Astrocyte (in vitro differentiated cells and primary cell): Measurements from ENCODE around the gene NPIPA2. TPM values are rescaled to one million over a fixed set of nuclear protein-coding genes. Genes with fewer than 3 reads are reported as not detected.
"Not testable (repeated sequence)": the region's sequence is repeated elsewhere in the genome, so short reads cannot be mapped to it uniquely, and the experiment has no call there.

Source experiments
- DNase-seq: peaks from one replicate; pipeline ENCODE4 v3.0.0-alpha.2; 2010; ENCODE audit warnings: low read depth
- FAIRE-seq: peaks from 2 replicates; lab custom pipeline; 2011; peaks lifted over from hg19 to GRCh38; lab: Jason Lieb, UNC
- H2AFZ ChIP-seq: 2 replicates; pipeline ENCODE4 v1.6.0; 2012; ENCODE audit warnings: low read depth, low read length, inconsistent platforms
- H3K27ac ChIP-seq: 2 replicates; pipeline ENCODE4 v1.5.1; 2011; ENCODE audit warnings: low read depth, low read length, inconsistent platforms
- H3K27me3 ChIP-seq: 2 replicates; pipeline ENCODE4 v1.6.0; 2011; ENCODE audit warnings: low read length, inconsistent platforms; ENCODE audit not compliant: insufficient read depth
- H3K36me3 ChIP-seq: 2 replicates; pipeline ENCODE4 v1.5.1; 2011; ENCODE audit warnings: low read length, inconsistent platforms; ENCODE audit not compliant: insufficient read depth
- H3K4me1 ChIP-seq: 2 replicates; pipeline ENCODE4 v1.5.1; 2011; ENCODE audit warnings: low read length, inconsistent platforms; ENCODE audit not compliant: insufficient read depth
- H3K4me2 ChIP-seq: 2 replicates; pipeline ENCODE4 v1.6.0; 2012; ENCODE audit warnings: low read length, inconsistent platforms
- H3K4me3 ChIP-seq: 2 replicates; pipeline ENCODE4 v1.5.1; 2011; ENCODE audit warnings: low read depth, mild to moderate bottlenecking, low read length, inconsistent platforms; ENCODE audit not compliant: insufficient read depth
- H3K79me2 ChIP-seq: 2 replicates; pipeline ENCODE4 v1.6.0; 2012; ENCODE audit warnings: mild to moderate bottlenecking, low read length, inconsistent platforms; ENCODE audit not compliant: insufficient read depth
- H3K9ac ChIP-seq: 2 replicates; pipeline ENCODE4 v1.6.0; 2012; ENCODE audit warnings: mild to moderate bottlenecking, low read length, inconsistent platforms
- H3K9me3 ChIP-seq: 2 replicates; pipeline ENCODE4 v1.5.1; 2012; ENCODE audit warnings: low read depth, mild to moderate bottlenecking, low read length, inconsistent platforms; ENCODE audit not compliant: insufficient read depth
- H4K20me1 ChIP-seq: 2 replicates; pipeline ENCODE4 v1.6.0; 2012; ENCODE audit warnings: low read length, inconsistent platforms; ENCODE audit not compliant: insufficient read depth
- H3K27ac Mint-ChIP-seq: one replicate; pipeline ENCODE4 v1.8.0; 2021; ENCODE audit warnings: mild to moderate bottlenecking, mixed read lengths; ENCODE audit not compliant: unreplicated experiment
- H3K27me3 Mint-ChIP-seq: one replicate; pipeline ENCODE4 v1.8.0; 2021; ENCODE audit warnings: low read depth, mixed read lengths; ENCODE audit not compliant: unreplicated experiment
- H3K36me3 Mint-ChIP-seq: one replicate; pipeline ENCODE4 v1.8.0; 2021; ENCODE audit warnings: low read depth, mixed read lengths; ENCODE audit not compliant: unreplicated experiment
- H3K4me1 Mint-ChIP-seq: one replicate; pipeline ENCODE4 v1.8.0; 2021; ENCODE audit warnings: low read depth, mixed read lengths; ENCODE audit not compliant: unreplicated experiment
- H3K4me3 Mint-ChIP-seq: one replicate; pipeline ENCODE4 v1.8.0; 2021; ENCODE audit warnings: mild to moderate bottlenecking, moderate library complexity, mixed read lengths; ENCODE audit not compliant: unreplicated experiment
- H3K9me3 Mint-ChIP-seq: one replicate; pipeline ENCODE4 v1.8.0; 2021; ENCODE audit warnings: mild to moderate bottlenecking, mixed read lengths; ENCODE audit not compliant: unreplicated experiment
- total RNA-seq: library from RNA; stranded (reverse); gene quantifications from 2 replicates; pipeline ENCODE4 v1.2.1, GENCODE V29; 2021

Gene NPIPA2
- total RNA-seq, 1 donor from 2014 or later, result 1.1 TPM

DNA sequence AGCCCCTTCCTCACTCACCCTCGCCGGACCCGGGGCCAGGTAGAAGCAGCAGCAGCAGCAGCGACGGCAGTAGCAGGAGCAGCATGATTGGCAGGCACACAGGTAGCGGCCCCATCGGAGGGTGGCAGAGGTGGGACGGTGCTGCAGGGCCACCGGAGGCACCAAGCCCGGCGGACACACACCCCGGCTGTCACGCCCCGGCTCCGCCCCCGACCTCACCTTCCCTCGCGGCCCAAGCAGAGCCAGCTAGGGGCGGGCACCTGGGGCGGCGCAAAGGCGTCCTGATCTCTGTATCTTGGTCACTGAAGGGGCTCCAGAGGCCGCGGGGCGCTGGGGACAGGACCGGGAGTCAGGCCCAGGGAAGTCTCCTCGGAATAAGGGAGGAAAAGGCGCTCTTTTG is 9.1 kb upstream of the NPIPA2 start:
- H3K4me1 Mint-ChIP-seq, H2AFZ ChIP-seq, H3K9me3 Mint-ChIP-seq, H3K4me1 ChIP-seq, H3K4me3 ChIP-seq, FAIRE-seq, H3K9me3 ChIP-seq, H3K79me2 ChIP-seq, H3K27ac Mint-ChIP-seq, H3K27me3 ChIP-seq, H3K4me3 Mint-ChIP-seq, H3K36me3 Mint-ChIP-seq, H3K27me3 Mint-ChIP-seq, H3K9ac ChIP-seq, H3K27ac ChIP-seq, H3K36me3 ChIP-seq, H4K20me1 ChIP-seq, DNase-seq, H3K4me2 ChIP-seq: not testable (repeated sequence)

DNA sequence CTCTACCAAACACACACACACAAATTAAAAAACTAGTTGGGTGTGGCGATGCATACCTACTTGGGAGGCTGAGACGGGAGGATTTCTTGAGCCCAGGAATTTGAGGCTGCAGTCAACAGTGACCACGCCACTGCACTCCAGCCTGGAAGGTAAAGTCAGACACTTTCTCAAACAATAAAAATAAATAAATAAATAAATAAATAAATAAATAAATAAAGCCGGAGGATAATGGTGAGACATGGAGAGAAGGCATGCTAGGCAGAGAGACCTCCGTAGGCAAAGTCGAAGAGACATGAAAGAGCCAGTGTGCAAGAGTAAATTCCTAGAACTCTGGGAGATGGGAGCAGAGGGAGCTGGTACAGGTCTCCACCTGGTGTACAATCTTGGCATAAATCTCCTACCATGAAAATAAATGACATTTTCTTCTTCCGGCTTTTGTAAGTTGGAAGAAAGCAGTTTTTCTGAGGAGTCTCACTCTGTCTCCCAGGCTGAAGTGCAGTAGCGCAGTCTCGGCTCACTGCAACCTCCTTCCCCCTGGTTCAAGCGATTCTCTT is 1.4 kb upstream of the NPIPA2 start:
- not testable (repeated sequence) for H3K4me2 ChIP-seq, DNase-seq, H3K27me3 Mint-ChIP-seq, H3K4me1 Mint-ChIP-seq, H3K27ac ChIP-seq, H3K36me3 ChIP-seq, H3K9me3 Mint-ChIP-seq, H3K4me3 Mint-ChIP-seq, H4K20me1 ChIP-seq, H3K79me2 ChIP-seq, H3K27me3 ChIP-seq, H3K27ac Mint-ChIP-seq, H3K4me3 ChIP-seq, H2AFZ ChIP-seq, H3K36me3 Mint-ChIP-seq, H3K9ac ChIP-seq, H3K4me1 ChIP-seq, FAIRE-seq, H3K9me3 ChIP-seq

DNA sequence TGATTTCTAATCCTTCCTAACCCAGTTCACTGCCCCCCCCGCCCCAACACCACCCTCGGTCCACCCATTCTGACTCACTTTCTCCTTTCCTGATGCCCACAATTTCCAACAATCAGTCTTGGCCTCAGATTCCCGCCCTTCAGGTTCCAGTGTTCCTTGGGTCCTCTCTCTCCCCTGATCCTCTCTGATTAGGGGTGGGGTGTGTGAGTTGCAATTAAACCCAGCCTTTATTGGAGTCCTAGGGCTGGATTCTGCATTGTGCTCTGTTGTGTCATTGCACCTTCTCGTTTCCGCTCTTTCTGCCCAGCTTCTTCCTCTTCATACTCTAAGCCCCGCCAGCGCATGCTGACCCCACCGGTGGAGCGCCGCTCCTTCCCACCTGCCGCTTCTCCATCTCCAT is 539 bp upstream of the NPIPA2 start:
- H3K27me3 ChIP-seq, H3K4me2 ChIP-seq, FAIRE-seq, H4K20me1 ChIP-seq, H3K4me1 Mint-ChIP-seq, DNase-seq, H3K27ac ChIP-seq, H3K4me3 ChIP-seq, H3K9me3 ChIP-seq, H3K79me2 ChIP-seq, H3K4me3 Mint-ChIP-seq, H3K36me3 ChIP-seq, H3K4me1 ChIP-seq, H3K27me3 Mint-ChIP-seq, H3K9ac ChIP-seq, H3K27ac Mint-ChIP-seq, H3K9me3 Mint-ChIP-seq, H2AFZ ChIP-seq, H3K36me3 Mint-ChIP-seq: not testable (repeated sequence)

DNA sequence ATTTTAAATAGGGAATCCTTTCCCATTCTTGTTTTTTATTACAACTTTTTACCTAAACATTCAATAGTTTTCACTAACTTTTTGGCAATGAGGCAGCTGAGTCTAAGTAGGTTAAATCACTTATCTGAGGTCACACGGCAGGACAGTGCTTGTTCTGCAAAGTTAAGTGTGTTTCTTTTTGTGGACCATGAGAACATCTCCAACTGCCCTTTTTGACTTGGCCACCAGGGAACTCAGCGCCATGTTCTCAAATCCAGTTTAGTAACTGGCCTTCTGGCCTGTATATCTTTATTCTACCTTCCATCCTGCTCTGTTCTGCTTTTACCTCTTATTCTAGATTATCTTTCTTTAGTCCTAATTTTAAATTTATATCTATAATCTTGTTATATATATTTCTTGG is 31.3 kb downstream of the NPIPA2 start:
- H3K4me3 ChIP-seq, H3K9me3 ChIP-seq, H3K27ac Mint-ChIP-seq, FAIRE-seq, H3K4me2 ChIP-seq, H3K4me1 ChIP-seq, H3K27me3 Mint-ChIP-seq, H3K4me1 Mint-ChIP-seq, H2AFZ ChIP-seq, H3K79me2 ChIP-seq, H3K27ac ChIP-seq, H3K4me3 Mint-ChIP-seq, H3K27me3 ChIP-seq, H3K36me3 Mint-ChIP-seq, H3K36me3 ChIP-seq, H3K9me3 Mint-ChIP-seq, H4K20me1 ChIP-seq, DNase-seq, H3K9ac ChIP-seq: not testable (repeated sequence)

DNA sequence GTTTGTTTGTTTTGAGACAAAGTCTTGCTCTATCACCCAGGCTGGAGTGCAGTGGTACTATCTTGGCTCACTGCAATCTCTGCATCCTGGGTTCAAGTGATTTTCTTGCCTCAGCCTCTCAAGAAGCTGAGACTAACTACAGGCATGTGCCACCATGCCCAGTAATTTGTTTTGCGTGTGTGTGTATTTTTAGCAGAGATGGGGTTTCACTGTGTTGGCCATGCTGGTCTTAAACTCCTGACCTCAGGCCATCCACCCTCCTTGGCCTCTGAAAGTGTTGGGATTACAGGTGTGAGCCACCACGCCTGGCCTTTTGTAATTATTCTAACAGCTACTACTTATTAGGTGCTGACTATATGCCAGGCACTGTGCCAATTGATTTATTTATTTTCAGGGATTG is 33.3 kb downstream of the NPIPA2 start:
- H3K4me3 ChIP-seq, H2AFZ ChIP-seq, FAIRE-seq, H3K79me2 ChIP-seq, H3K4me2 ChIP-seq, H3K4me1 ChIP-seq, H3K36me3 ChIP-seq, H3K4me1 Mint-ChIP-seq, H3K9me3 Mint-ChIP-seq, DNase-seq, H3K36me3 Mint-ChIP-seq, H4K20me1 ChIP-seq, H3K27ac Mint-ChIP-seq, H3K27me3 ChIP-seq, H3K27ac ChIP-seq, H3K9ac ChIP-seq, H3K4me3 Mint-ChIP-seq, H3K9me3 ChIP-seq, H3K27me3 Mint-ChIP-seq: not testable (repeated sequence)

DNA sequence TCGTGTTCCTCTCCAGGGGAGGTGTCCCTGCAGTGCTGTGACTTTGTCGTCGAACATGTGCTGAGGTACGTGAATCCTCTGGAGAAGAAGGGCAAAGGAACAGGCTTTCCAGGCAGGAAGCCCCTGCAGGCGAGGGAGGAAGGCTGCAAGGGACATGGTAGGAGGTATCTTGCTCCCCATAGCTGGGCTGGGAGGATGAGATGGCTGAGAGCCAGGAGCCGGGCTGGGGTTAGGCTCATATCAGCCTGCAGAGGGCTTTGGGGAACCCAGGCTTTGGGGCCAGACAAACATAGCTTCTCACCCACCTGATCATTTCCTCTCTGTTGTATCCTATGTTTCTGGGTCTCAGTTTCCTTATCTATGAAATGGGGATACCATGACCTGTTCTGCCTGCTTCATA is 34.4 kb downstream of the NPIPA2 start:
- not testable (repeated sequence) for H3K9ac ChIP-seq, H2AFZ ChIP-seq, DNase-seq, H3K4me3 ChIP-seq, H3K4me1 ChIP-seq, H4K20me1 ChIP-seq, H3K4me3 Mint-ChIP-seq, H3K79me2 ChIP-seq, H3K36me3 ChIP-seq, H3K36me3 Mint-ChIP-seq, H3K27me3 ChIP-seq, H3K27ac ChIP-seq, FAIRE-seq, H3K9me3 Mint-ChIP-seq, H3K9me3 ChIP-seq, H3K4me2 ChIP-seq, H3K4me1 Mint-ChIP-seq, H3K27ac Mint-ChIP-seq, H3K27me3 Mint-ChIP-seq
